CD4-positive, alpha-beta T cell treated with Interleukin-4 for 1 hour (primary cell): Measurements from ENCODE around the gene CBX2.

Source experiments
- DNase-seq, 2 donors: peaks; one replicate each; pipeline ENCODE4 v3.0.0-alpha.2; 2020 to 2022

Gene CBX2

GRCh38 chr17:79777894-79778503 is at the start of gene CBX2:
CBX2 (plus strand) TSS chr17:79778148; CDS start chr17:79778236, 88 bp downstream.
- DNase-seq, result peak; percentile 77 to 81

GRCh38 chr17:79728169-79728907 is 49.6 kb upstream of the CBX2 start:
- DNase-seq, result peak; percentile 92 to 94

GRCh38 chr17:79728908-79729471 is 49.0 kb upstream of the CBX2 start:
- no peak for DNase-seq

GRCh38 chr17:79729761-79730160 is 48.2 kb upstream of the CBX2 start:
- no peak for DNase-seq

DNA sequence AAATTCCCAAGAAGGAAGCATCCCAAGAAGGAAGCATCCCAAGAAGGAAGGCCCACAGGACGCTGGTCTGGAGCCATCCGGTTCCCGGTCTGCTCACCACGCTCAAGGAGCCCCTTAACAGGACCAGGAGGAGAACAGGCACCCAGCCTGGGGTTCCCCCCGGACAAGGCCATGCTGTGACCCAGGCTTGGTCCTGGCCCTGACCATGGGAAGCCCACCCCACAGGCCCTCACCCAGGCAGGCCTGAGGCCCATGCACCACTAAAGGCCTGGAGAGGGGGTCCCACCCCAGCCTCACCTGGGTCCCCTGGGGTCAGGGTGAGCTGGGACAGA is 47.5 kb upstream of the CBX2 start:
- no peak for DNase-seq

DNA sequence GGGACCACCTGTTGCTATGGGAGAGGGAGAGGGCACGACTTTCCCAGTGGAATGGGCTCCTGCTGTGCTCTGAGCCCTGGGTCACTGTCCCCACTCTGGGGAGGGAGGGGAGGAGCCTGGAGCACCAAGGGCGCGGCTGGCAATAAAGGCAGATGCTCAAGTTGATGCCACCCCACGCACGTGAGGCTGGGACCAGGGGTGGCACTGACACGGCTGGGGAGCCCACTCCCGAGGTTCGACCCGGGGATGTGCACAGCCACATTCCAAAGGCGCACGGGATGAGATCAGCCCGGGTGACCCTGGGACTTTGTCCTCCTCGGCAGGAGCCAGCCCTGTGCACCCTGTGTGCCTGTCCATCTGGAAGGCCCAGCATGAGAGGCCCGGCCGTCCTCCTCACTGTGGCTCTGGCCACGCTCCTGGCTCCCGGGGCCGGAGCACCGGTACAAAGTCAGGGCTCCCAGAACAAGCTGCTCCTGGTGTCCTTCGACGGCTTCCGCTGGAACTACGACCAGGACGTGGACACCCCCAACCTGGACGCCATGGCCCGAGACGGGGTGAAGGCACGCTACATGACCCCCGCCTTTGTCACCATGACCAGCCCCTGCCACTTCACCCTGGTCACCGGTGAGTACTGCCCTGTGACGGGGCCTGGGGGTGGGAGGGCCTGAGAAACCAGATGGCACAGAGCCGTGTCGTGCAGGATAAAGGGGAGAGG is 47.0 kb upstream of the CBX2 start, which contains the start of gene ENPP7:
ENPP7 (plus strand) TSS at position 175 of the 715 bp plus-strand sequence; CDS start at position 372, 197 bp downstream.
- no peak for DNase-seq

DNA sequence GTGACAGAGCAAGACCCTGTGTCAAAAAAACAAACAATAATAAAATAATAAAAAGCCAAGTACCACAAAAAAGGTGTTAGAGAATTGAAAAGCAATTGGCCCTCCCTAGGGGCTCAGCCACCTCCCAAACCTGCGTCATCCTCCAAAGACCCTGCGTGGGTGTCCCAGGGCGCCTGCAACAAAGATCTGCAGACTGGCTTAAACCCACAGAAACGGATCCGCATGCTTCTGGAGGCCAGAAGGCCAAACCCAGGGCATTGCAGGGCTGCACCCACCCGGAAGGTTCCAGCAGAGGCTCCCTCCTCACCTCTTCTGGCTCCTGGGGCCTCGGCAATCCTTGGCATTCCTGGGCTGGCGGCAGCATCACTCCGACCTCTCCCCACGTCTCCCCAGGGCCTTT is 45.7 kb upstream of the CBX2 start:
- DNase-seq, result no peak

DNA sequence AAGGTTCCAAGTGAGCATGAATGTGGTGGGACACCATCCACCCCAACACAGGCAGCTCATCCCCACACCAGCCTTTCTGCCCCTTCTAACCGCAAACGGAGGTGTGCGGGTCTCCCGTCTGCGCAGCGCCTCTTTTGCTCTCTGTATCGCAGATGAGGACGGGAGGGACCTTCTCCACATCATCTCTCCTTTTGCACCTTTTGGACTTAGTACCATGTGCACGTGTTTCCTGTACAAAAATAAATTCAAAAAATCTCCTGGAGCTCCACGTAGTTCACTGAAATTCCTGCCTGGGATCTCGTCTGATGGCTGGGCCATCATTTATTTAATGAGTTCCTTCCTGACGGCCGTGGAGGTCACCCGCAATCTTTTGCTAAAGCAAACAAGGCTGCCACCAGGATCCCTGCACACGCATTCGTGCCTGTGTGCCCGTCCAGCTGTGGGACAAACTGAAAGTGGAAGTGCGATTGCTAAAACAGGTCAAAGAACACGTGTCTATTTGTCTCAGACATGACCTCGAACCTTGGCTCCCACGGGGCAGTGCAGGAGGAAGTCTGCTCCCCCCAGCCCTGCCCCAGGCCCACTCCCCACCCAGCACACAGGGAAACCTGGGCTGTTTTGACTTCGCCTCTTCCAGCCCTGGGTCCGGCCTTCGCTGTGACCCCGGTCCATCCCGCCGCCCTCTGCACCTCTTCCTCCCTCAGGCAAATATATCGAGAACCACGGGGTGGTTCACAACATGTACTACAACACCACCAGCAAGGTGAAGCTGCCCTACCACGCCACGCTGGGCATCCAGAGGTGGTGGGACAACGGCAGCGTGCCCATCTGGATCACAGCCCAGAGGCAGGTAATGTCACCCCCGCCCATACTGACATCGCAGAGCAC is 44.9 kb upstream of the CBX2 start:
- DNase-seq, result peak; percentile 53 to 59

DNA sequence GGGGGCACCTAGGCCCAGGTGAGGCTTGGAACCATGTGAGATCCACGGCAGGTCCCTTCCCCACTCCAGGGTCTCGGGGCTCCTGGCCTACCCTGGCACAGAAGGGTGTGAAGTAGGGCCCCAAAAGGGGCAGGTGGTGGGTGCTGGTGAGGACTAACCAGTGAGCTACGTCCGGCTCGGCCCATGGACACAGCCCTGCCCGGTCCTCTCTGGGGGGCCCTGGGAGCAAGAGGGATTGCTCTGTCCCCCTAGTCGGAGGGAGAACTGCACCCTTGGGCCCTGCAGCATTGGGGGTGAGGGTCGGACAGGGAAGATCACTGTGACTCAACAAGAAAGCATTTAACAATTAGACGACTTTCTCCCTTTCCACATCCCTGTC is 44.3 kb upstream of the CBX2 start:
- DNase-seq, result no peak

DNA sequence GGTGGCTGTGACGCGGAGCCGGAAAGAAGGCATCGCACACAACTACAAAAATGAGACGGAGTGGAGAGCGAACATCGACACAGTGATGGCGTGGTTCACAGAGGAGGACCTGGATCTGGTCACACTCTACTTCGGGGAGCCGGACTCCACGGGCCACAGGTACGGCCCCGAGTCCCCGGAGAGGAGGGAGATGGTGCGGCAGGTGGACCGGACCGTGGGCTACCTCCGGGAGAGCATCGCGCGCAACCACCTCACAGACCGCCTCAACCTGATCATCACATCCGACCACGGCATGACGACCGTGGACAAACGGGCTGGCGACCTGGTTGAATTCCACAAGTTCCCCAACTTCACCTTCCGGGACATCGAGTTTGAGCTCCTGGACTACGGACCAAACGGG is 42.9 kb upstream of the CBX2 start:
- DNase-seq, result no peak

DNA sequence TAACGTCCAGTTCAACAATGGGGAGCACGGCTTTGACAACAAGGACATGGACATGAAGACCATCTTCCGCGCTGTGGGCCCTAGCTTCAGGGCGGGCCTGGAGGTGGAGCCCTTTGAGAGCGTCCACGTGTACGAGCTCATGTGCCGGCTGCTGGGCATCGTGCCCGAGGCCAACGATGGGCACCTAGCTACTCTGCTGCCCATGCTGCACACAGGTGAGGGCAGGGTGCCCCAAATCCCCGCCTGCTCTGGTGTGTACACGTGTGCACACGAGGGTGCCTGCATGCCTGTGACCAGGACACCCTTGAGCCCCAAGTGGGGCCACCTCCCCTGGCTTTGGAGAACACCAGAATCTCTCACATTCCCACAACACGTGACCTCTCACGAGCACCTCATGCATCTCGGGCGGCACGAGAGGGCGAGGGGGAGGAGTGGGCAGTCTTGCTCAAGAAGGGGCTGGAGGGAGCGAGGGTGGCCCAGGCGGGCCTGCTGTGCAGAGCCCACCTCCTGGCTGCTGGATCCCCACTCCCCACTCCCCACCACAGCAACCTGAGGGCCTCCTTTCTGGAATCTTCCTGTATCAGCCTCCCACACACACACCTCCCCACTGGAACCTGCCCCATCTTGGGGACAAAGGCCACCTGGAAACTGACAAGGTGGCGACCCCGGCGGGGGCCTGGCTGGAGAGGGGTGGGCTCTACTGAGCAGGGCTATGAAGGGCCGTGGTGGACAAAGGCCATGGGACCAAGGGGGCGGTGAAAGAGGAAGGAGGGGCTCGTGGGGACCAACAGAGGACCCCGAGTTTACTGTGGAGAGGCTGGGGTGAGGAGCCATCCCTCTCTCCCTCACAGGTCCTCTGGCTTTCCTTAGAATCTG is 40.7 kb upstream of the CBX2 start:
- DNase-seq, result no peak

- no peak for DNase-seq
Observed at GRCh38 chr17:79737922-79738578, 39.9 kb upstream of the CBX2 start.

DNA sequence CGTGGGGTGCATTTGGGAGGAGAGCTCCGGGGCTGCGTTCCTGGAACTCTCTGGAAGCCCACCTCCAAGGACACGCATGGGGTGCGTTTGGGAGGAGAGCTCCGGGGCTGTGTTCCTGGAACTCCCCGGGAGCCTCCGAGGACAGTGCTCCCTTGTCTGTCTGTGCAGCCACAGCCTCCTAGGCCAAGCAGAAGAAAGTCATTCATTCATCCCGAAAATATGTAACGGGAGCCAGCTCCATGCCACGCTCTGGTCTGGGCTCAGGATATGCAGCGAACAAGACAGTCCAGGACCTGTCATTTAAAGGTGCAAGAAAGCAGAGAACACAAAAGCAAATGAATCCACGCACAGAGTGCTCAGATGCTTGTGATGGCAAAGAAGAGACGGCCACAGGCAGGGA is 39.3 kb upstream of the CBX2 start:
- no peak for DNase-seq

DNA sequence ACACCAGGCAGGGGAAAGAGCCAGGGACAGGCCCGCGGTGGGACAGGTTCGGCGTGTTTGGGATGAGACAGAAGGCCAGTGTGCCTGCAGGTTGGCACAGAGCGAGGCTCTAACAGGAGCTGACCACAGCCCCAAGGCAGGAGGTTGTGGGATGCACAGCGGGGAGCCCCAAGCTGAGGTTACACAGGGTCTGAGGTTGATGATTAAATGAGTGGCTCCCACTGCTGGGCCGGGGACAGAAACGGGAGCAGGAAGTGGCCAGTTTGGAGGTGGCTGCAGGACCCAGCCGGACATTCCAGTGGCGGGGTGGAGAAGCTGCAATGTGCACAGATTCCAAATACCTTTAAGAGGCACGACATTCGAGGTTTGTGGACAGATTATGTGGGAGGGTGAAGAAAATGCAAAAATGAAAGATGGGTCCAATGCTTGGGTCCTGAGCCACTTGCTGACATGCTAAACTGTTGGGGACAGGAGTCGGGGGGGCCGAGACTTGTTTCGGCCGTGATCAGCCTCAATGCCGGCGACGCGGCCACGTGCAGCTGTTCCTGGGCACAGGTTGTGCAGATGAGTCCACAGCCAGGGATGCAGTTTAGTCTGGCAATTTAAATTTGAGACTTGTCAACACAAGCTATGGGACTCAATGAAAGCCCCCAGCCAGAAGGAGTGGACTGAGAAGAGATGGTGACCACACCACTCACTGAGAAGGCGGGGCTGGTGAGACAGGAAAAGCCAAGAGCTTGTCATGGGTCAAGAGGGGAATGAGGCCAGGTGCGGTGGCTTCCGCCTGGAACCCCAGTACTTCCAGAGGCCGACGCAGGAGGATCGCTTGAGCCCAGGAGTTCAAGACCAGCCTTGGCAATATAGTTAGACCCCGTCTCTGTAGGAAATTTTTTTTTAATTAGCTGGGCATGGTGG is 38.5 kb upstream of the CBX2 start:
- no peak for DNase-seq

GRCh38 chr17:79740413-79740812 is 37.5 kb upstream of the CBX2 start:
- no peak for DNase-seq

DNA sequence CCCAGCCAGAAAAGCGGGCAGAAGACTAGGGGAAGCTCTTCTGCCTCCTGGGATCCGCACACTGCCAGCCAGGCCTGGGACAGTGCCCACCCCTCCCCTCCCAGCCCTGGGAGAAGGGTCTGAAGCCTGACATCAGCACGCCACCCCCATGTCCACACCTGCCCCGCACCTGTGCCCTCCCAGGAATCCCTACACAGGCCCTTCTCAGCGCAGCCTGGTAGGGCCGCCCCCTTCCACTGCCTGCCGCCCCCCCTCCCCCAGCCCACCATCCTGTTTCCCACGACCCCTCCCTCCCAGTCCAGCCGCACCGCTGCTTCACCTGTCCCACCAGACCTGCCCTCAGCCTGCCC is 36.6 kb upstream of the CBX2 start:
- no peak for DNase-seq

- DNase-seq, result peak; percentile 73 to 74
Observed at GRCh38 chr17:79741751-79742588, 36.0 kb upstream of the CBX2 start.

GRCh38 chr17:79742589-79742918 is 35.4 kb upstream of the CBX2 start:
- no peak for DNase-seq

DNA sequence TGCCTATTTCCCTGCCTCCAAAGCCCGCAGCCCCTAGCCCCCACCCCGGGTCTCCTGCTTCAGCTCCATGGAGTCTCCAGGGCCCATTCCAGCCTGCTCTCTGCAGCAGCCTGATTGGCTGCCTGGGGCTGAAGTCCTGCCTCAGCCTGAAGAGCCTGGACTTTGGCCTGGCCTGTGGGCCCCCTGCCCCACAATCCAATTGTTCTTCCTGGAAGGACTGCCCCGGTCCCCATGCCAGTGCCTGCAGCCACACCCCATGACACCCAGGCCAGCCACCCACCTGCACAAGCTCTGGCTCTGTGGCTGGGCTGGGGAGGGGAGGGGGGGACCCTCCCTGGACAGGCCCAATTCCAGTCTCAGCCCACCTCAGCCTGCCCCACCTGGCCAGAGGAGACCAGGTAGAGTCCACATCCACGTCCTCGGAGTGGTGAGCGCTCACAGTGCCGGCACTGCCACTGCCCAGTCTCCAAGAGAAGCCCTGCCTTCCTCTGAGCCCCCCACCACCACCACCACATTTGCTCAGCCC is 34.9 kb upstream of the CBX2 start:
- DNase-seq, result no peak
